Left hindlimb (tissue), 1 donor: ENCODE data around the gene DDX50.
A peak's percentile ranks its signal among the peaks of the same experiment; 100 is the strongest.

ENCODE experiments used
- DNase-seq: peaks from one replicate; pipeline ENCODE4 v3.0.0-alpha.2; 2018

The DDX50 gene

DNA sequence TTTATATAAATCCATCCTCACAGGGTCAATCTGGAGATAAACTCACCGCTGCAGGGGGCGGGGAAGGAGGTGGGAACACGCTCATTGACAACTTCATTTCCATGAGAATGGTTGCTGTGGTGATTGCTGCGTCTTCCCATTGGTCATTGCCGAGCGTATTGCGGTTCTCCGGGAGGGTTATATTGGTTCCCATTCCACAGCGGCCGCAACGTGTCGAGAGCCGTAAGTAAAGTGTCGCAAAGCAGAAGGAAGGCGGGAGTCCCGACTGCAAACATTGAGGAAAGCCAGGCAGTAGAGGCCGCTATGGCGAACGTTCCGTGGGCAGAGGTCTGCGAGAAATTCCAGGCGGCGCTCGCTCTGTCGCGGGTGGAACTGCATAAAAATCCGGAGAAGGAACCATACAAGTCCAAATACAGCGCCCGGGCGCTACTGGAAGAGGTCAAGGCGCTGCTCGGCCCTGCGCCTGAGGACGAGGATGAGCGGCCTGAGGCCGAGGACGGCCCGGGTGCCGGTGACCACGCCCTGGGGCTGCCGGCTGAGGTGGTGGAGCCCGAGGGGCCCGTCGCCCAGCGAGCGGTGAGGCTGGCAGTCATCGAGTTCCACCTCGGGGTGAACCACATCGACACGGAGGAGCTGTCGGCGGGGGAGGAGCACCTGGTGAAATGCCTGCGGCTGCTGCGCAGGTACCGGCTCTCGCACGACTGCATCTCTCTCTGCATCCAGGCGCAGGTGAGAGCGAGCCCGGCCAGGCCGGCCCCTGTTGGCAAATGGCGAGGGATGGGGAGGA is 87.6 kb downstream of the DDX50 start, which contains the start of gene KIFBP:
KIFBP (plus strand) TSS at position 274 of the 787 bp plus-strand sequence; CDS start at position 304, 30 bp downstream.
- peak; percentile 95 for DNase-seq

DNA sequence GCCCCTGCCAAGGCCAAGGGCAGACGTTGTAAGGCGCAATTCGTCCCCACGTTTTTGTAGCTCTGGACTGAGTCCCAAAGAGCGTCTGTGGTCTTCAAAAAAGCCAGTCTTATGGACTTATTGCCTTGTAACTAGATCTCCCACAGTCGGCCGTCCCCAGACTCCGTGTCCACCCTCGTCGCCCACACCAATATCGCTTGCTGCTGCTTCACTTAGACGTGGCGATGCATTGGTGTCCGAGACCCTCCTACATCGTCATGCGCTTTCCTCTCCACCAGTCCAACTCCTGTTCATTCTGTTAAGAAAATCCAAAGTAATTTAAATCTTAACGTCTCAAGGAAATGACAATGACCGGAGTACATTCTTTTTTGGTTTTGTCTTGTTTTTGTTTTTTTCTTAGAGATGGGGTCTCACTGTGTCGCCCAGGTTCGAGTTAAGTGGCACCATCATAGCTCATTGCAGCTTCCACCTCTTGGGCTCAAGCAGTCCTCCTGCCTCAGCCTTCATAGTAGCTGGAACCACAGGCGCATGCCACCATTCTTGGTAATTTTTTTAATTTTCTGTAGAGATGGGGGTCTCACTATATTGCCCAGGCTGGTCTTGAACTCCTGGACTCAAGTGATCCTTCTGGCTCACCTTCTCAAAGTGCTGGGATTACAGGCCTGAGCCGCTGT is 88.3 kb downstream of the DDX50 start:
- DNase-seq = no peak

DNA sequence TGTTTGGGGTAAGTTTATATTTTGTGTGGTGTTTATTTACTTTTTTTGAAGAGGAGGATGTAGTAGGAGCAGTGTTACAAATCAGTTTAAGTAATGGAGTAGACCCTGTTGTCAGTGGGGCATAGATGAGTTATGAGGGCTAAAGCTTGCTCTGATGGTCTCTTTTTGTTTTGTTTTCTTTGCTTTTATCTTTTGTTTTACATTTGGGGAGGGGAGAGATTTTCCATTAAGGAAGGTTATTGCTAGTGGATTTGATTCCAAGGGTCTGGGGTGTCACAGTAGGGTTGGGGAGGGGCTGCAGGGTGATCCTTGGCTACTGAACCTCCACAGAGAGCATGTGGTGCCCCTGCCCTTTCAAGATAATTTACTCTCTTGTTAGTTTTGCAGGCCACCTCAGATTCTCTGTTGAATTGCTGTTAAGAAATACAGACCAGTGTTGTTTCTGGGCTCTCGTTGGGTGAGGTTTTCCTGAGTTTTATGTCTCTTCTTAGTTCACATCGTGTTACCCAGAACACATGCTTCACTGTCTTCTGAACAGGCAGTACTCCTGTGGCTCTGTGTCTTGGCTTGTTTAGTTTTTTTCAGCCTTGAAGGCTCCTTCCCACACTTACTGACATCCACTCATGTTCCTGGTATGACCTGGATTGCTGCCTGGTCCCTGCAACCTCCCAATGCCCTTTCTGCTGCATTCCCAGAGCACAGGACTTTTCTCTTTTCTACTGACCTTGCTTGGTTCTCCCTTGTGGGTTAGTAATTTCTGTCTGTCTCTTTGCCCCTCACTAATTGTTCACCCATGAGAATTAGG is 91.7 kb downstream of the DDX50 start:
- DNase-seq = no peak
